HG03575 (cell line): ENCODE results near the gene MEDAG.

ENCODE experiments used
- ATAC-seq: cut with Tn5 transposase; IDR thresholded peaks from one replicate; pipeline ENCODE4 v1.9.1; 2021; ENCODE audit not compliant: unreplicated experiment, insufficient number of reproducible peaks, low FRiP score; ENCODE audit errors: extremely low read depth

Gene MEDAG

DNA sequence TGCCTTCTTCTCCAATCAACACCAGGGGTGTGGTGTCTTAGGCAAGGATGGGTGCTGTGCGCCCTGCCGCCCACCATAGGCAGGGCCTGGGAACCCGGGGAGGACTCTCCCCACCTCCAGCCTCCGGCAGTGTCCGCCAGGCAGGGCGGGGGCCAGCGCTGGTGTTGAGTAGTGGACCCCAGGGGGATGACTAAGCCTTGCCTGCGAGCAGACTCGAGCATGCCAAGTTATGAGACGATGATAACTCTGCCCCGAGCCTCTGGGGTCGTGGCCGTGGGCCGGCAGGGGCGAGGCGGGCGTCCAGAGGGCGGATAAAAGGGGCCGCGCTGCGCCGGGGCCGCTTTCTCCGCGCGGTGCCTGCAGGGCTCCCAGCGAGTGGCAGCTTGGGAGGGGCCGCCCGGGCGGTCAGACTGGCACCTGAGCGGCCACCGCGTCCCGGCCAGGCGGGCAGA, at the start of gene MEDAG:
TSS of gene MEDAG (plus strand) at position 340 of the 452 bp plus-strand sequence. CDS start 245 bp downstream, outside the sequence.
- no peak for ATAC-seq

DNA sequence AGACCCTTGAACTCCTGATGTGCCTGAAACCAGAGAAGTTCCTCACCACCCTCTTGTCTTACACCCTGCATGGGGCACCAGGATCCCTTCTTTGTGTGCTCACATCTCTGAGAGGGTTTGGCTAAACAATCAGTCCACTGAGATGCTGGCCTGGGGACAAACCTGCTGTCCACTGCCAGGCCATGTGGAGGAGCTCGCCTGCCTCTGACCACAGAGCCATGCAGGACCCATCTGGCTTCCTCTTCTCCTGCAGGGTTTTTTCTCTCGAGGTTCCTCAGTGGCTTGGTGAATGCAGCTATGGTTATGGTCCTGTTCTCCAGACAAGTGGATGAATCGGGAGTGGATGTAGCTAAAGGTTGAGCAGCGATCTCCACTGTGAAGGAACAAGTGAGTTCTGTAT, 49.1 kb upstream of the MEDAG start:
- ATAC-seq: no peak

DNA sequence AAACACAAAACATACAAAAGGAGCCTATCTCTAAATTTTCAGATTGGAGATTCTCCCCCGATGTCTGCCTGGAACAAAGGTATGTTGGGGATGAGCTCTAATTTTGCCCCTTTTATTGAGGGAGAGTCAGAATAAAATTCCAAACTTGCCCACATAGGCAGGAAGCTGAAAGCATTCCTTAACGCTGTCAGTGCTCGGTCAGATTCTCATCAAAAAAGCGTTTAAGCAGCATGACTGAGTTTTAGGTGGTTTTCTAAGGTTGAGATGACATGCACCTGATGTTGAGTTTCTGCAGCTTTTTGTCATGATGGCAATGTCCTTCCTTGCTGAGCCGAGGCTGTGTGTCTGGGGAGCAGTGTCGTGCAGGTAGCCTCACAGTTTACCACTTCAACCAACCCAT, 48.4 kb upstream of the MEDAG start:
- no peak for ATAC-seq

DNA sequence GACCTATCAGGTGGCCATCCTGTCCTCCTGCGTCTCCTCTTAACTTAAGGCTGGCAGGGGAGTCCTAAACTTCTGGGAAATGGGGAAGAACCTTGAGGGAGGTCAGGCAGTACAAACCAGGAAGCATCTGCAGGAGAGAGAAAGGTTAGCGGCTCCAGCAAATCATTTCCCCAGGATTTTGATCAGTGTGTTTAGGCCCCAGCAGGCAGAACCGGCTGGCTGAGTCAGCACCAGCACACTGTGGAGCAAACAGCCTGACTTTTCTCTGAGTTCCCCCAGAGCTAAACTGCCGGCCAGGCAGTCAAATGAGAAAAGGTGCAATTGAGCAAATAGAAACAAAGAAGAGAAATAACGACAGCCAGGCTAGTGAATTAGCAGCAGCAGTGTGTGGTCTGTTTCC, 46.7 kb upstream of the MEDAG start:
- no peak for ATAC-seq

DNA sequence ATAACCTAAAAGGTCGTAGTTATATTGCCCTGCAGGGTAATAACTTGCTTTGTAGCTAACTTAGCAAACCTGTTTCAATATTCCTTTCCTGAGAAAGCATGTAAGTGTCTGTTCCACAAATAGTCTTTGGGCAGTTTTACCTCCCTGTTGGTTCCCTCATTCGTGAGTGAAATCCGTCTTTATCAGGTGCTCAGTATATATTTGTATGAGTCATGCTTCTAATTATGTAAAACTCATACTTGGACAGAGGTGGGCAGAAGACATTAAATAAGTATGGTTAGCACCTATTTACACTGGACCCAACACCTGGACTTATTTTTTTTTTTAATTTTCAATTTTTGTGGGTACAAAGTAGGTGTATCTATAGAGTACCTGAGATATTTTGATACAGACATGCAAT, 44.9 kb upstream of the MEDAG start:
- ATAC-seq: no peak

DNA sequence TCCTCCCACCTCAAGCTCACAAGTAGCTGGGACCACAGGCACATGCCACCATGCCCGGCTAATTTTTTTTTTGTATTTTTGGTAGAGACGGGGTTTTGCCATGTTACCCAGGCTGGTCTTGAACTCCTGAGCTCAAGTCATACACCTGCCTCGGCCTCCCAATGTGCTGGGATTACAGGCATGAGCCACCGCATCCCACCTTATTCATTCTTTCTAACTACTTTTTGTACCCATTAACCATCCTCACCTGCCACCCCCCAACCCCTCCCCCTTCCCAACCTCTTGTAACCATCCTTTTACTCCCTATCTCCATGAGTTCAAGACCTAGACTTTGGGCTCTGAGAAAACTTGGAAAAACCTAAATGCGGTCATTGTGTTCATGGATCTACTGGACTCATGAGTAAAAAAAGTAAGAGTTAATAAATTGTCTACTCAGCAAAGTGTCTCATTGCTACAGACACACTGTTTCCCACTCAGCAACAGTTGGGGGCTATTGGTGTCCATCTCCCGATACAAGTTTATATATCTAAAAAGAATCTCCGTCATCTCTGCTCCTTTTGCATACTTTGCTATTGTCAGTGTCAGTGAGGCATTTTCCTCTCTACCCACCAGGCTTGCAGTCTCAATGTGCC, 44.1 kb upstream of the MEDAG start:
- ATAC-seq: no peak

DNA sequence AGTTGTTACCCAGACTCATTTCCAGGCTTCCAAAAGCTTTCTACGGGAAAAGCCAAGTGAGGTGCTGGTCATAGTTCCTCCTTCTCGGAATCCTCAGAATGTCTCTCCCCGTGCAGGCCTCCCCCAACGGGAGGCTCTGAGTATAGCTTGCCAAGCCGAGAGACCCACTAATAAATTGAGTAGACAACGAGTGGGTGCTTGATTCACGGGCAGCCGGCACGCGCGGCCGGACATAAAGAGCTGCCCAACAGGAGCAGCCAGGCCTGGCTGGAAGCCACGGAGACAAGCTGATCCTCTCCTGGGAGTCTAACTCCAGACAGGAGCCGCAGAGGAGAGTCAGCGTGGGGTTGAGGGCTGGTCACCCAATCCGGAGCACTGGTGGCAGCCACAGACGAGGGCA, 43.4 kb upstream of the MEDAG start:
- ATAC-seq: no peak

DNA sequence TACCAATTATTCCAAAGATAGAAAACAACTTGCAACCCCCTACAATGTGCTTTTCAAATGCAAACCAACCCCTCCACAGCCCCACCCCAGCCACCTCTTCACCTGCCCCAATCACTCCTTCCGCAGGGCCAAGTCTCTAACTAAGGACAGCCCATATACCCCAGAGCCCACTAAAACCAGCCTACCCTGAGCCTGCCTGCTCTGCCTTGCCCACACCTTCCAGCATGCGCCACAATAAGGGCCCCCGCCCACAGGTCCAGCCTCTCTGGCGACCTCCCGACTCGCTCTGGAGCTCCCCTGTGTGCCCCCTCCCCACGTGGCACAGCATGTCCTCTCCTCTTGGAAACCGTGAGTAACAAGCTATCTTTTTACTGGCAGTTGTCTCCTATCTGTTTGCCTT, 42.8 kb upstream of the MEDAG start:
- ATAC-seq: no peak

DNA sequence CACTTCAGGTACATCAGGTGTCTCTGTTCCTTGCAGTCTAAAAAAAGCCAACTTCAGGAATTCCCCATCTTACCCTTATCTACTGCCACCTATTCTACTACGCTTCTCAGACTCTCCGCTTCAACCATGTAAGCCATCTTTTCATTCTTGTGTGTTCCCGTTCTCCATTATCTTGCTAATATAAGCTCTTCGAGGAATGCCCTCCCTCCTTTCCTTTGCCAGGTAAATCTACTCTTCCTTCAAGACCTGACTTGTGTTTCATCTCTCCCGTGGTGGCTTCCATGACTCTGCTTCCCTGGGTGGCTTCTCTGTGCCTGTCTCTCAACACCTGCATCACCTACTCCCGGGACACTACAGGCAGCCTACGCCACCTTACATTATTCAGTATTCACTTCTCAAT, 42.3 kb upstream of the MEDAG start:
- ATAC-seq: no peak

DNA sequence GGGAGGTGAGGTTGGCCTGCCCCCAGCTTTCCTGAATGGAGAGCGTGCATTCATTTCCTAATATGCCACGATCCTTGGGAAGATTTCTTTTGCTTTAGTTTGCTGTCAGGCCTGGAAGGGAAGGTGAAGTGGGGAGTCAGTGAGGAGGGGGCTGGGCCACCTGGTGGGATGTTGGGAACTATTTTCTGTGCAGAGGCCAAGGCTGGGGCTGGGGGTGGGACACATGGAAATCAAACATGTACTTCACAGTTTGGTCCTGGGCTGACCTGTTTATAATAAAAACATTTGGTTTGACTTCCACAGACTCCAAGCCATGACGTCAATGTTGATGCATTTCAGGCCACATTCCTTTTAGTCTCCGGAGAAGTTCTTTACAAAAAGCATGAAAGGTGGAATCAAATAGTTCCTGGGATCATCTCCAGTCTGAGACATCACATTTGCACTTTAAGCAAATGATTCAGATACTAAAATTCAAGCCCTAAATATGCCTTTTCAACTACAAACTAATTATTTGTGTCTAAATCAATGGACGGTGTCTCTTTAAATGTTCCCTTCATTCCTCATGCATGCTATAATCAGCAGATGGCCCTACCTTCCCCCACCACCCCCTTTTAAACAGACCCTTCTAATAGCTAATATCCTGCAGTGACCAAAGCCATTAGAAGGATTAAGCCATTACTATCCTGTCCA, 41.5 kb upstream of the MEDAG start:
- no peak for ATAC-seq

DNA sequence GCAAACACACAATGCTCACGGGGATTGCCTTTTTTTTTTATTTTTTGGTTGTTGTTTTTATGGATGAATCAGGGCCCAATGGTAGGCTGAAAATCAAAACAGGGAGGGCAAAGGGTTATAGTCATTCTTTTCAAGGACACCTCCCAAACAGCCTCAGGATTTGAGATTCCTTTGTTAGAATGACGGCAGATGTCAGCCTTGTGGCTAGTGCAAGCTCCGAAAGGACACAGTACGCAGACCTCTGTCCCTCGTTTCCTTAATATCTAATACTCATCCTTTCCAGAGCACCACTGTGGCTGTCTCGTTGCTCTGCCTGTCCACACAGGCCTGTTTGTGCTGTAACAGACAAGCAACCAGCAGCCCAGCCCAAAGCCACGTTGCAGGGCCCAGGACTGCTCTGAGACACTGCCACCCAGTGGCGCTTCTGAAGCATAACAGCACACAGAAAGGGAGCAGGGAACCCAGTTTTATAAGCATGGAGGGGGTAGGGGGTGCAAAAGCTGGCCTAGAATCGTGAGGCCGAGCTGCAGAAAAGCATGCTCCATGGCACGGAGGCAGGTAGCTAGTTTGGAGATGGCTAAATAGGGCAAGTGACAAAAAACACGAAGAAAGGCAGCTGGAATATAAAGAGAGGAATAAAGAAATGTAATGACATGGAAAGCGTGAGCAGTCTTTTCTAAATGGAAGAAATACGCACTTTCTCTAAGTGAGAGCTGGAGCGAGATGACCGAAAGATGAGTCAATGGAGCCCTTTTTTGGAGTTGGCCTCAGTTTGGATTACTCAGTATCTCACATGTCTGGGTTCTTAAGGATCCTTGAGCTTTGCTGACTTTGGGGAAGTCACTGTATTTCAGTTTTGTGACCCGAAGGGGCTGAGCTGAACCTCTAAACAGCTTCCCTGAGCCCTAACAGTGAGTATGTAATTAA, 40.7 kb upstream of the MEDAG start:
- no peak for ATAC-seq

DNA sequence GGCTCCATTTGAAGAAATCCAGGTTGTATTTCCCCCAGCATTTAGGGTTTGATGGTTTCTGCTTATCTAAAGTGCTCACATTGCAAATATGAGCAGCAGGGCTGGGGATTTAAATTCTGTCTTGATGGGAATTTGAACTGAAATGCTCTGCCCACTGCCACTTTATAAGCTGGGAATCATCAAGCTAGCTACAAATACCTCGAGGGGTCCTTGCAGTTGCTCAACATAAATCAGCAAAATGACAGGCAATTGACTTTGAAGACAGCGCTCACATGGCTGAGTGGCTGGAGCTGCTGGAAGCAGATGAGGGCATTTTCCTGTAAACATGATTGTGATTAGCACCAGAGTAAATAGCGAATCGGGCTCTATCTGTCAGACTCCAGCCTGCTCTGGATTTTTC, 39.4 kb upstream of the MEDAG start:
- ATAC-seq: no peak

DNA sequence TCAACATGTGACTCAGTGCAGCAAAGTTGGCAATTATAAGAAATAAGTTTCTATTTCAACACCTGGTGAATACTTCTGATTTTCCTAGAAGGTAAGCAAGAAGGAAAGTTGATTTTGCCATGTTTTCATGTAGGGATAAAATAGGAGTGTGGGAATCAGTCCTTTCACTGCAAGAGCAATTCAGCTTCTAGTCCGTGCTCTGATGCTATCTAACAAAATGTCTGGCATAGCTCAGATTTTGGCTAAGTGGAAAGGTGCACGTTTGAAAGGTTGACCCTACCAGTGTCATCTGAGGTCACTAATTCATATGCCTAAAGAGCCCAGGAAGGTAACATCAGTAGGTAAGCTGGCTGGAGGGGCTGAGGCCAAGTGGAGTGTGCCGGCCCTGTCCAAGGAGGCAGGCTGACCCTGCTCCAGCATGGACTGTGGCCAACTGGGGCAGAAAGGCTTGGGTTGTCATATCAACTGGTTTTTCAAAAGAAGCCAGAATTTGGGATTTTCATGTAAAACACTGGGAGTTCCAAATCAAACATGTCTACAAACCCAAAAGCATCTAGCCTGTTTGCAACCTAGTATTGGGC, 38.9 kb upstream of the MEDAG start:
- no peak for ATAC-seq

DNA sequence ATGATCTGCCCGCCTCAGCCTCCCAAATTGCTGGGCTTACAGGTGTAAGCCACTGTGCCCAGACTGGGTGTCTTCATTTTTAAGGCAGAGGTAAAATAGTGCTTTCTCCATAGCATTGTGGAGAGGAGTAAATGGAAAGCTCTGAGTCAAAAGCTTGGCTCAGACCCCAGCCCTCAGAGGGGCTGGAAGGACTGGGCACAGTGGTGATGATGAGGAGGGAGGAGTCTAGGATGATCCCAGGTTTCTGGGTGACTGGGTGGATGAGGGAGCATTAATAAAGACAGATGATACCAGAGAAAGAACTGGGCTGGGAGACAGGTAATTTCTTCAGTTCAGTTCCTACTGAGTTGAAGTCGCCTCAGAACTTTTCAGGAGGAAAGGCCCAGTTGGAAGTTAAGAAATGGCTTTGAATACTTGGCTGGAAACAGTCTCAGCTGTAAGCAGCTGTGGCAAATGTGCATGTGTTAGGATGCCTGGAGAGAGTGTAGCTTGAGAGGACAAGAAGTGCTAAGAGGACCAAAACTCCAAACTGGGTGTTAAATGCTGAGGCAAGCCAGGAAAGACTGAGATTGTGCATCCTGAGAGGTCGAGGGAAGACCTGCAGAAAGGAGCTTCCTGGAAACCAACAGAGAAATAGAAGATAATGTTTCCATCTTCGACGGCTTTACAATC, 37.1 kb upstream of the MEDAG start:
- no peak for ATAC-seq

DNA sequence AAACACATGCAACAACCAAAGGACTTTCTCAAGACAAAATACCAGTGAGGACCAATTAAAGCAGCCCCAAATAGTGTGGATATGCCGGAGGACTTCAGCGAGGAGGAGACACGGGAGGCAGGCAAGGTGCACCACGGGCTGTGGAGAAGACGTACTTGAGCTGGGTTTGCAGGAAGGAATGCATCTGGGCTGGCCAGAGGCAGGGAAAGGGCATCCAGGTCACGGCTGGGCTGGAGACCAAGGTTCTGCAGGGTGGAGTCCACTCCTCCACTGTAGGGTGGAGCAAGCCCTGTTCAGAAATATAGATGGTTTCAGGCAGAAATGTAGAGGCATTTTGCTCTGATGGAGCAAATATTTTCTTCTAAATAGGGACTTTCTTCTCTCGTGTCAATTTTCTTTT, 36.6 kb upstream of the MEDAG start:
- ATAC-seq: no peak

DNA sequence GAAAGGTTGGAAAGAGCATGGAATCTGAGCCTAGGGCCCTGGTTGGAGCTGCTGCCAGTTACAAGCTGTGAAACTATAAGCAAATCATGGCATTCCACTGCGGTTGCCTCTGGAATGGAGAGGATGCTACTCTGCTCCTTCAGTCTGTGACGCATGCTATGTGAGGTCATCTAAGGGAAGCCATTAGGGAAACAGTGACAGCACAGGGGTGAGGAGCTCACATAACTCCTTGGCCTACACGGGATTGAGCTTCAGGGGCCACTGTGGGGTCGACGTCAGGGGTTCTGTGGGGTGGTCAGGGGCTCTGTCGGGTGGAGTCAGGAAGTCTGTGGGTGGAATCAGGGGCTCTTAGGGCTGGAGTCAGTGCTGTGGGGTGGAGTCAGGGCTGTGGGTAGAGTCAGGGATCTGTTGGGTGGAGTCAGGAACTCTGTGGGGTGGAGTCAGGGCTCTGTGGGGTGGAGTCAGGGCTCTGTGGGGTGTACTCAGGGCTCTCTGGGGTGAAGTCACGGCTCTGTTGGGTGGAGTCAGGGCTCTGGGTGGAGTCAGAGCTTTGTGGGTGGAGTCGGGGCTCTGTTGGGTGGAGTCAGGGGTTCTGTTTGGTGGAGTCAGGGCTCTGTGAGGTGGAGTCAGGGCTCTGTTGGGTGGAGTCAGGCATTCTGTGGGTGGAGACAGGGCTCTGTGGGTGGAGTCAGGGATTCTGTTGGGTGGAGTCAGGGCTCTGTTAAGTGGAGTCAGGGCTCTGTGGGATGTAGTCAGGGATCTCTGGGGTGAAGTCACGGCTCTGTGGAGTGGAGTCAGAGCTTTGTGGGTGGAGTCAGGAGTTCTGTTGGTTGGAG, 35.8 kb upstream of the MEDAG start:
- ATAC-seq: no peak

DNA sequence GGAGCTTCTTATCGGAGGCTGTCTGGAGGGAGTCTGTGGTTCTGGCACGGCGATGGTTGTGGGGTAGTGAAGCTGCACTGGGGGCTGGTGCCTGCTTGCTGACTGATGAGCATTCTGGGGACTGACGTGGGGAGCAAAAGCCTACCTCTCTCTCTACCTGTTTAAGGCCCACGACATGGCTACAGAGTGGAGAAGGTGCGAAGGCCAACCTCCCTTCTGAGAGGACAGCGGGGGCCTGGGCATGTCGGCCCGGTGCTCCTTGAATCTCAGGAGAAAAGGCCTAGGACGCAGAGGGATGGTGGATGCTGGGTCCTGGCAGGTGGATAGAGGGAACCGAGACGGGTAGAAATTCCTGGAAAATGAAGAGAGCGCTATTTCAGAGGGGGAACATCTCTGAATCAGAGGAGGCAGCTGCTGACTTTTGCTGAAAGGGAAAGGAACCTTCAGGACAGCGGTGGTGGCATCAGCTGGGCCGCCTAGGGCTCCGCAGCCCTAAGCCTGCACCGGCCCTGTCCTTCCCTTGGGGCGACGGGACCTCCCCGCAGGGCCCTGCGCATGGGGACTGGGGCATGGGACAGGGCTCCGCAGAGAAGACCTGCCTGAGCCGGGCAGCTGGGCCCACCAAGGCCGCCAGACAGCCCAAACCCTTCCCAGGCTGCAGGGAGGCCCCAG, 35.0 kb upstream of the MEDAG start:
- no peak for ATAC-seq
